AML-193 (cell line): ENCODE results near the gene DUSP16.
"Not testable (repeated sequence)": the region's sequence is repeated elsewhere in the genome, so short reads cannot be mapped to it uniquely, and the experiment has no call there.

Experiments used
- DNase-seq, 2 experiments: peaks; one replicate each; lab custom pipeline; 2025; lab: John Stamatoyannopoulos, UW

Gene DUSP16

GRCh38 chr12:12546314-12546772 lies 16.3 kb downstream of the DUSP16 start:
- DNase-seq, result no peak

GRCh38 chr12:12543959-12544358 lies 18.7 kb downstream of the DUSP16 start:
- DNase-seq, result no peak

DNA sequence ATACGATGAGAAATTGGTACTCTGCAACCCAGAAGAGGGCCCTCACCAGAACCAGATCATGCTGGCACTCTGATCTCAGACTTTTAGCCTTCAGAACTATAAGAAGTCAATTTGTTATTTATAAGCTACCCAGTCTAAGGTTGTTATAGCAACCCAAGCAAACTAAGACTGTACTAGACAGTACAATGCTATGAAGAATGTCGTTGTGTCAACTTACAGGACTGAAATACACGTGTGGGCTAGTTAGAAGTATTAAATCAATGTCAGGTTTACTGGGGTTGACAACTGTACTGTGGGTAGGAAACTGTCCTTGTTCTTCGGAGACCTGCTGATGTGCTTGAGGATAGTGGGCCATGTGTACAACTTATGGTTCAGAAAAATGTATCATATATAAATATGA lies 19.7 kb downstream of the DUSP16 start:
- DNase-seq, result no peak

DNA sequence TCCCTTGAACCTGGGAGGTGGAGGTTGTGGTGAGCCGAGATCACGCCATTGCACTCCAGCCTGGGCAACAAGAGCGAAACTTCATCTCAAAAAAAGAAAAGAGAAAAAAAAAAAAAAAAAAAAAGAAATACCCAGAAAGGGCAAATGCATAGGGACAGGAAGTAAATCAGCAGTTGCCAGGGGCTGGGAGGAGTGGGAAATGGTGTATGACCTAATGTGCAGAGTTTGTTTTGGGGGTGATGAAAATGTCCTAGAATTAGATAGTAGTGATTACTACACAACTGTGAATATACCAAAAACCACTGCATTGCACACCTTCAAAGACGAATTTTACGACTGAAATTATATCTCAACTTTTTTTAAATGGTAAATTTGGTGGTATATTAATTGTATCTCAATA lies 20.4 kb downstream of the DUSP16 start:
- DNase-seq, result no peak

- no peak for DNase-seq
These were observed 20.9 kb downstream of the DUSP16 start for GRCh38 chr12:12541782-12542181.

- DNase-seq, result no peak
These were observed 22.2 kb downstream of the DUSP16 start for GRCh38 chr12:12540261-12541013.

GRCh38 chr12:12539028-12539810 lies 23.4 kb downstream of the DUSP16 start:
- no peak for DNase-seq

DNA sequence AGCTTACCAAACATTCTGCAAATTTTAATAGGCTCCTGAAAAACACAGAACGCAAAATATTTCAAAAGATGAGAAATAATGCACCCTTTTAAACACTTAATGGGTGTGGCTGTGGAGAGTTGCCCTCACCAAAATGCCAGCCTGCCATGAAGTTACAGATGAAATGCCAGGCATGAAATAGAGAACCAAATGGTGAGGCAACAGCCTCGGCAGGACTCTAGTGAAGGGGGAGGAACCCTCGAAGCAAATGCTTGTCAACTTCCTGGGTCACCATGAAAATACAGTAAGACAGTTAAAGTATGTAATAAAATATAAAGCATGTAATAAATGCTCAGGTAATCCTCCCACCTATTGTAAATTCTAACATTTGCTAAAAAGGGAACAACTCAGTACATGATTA lies 24.1 kb downstream of the DUSP16 start:
- DNase-seq, result peak; percentile 55 to 57

- DNase-seq, result no peak
These were observed 25.2 kb downstream of the DUSP16 start for GRCh38 chr12:12537421-12537820.

DNA sequence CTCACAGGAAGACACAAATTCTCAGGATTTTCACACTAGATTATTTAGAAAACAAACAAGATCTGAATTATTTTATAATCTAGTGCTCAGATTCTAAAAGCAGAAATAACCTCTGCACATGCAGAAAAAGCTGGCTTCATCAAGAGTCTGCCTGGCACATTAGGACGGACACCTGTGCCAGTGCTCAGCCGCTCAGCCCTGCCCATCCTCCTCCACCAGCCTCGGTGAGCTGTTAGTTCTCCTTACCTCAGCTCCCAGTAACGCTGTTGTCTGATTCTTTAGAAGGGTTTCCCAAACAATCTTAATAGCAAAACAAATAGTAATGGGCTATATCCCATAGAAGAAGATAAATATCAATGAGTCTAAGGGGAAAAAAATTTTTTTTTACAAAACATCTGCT lies 27.7 kb downstream of the DUSP16 start:
- DNase-seq, result no peak

DNA sequence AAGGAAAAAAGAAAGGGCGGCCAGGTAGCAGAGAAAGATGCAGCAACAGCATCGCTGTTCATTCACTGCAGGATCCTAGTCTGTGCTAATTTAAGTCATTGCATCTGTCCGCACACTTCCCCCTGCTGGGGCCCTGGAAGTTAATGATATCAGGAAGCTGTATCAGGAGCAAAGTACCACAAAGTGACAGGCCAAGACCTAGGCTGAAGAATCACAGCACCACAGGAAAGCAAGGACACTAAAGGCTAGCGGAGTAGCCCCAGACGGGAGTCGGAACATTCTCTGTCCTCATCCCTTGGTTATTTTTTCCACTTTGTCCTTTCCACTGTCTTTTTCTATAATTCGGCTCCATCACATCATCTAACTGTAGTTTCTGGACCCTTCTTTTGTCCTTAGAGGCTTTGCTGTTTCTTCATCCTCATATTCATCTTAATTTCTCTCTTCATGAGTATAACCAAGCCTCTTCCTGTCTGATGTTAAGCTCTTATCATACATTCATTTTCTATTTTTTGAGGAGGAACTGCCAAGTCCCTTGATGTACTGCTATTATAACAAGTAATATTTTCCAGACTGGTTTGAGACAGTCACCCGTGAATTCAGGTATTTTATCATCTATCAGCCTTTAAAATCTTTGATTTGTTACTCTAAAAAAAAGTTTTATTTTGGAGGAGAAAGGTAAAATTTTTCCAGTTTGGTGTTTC lies 28.3 kb downstream of the DUSP16 start:
- DNase-seq, result no peak

GRCh38 chr12:12533238-12533829 lies 29.3 kb downstream of the DUSP16 start:
- DNase-seq, result no peak

GRCh38 chr12:12531194-12531593 lies 31.5 kb downstream of the DUSP16 start:
- no peak for DNase-seq

GRCh38 chr12:12529783-12530421 lies 32.8 kb downstream of the DUSP16 start:
- DNase-seq, result no peak

- no peak for DNase-seq
These were observed 34.0 kb downstream of the DUSP16 start for GRCh38 chr12:12528361-12529270.

GRCh38 chr12:12527820-12528296 lies 34.8 kb downstream of the DUSP16 start:
- no peak for DNase-seq

DNA sequence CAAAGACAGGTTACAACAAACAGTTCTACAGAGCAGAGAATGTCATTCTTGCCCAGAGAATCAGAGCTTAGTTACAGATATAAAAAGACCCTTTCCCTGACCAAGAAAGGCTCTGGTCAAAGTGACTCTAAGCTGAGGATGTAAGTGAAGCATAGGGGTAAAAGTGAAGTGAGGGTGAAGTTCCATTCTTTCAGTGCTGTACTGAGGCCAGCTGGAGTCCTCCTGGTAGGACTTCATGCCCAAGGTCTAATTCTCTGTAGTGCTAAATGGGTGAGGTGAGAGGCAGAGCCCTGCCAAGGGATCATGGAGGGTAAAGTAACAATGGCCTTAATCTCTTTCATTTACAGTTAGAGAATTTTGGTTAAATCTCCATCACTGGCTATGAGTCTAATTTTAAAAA lies 38.5 kb downstream of the DUSP16 start:
- no peak for DNase-seq

- no peak for DNase-seq
These were observed 39.4 kb downstream of the DUSP16 start for GRCh38 chr12:12523229-12523628.

DNA sequence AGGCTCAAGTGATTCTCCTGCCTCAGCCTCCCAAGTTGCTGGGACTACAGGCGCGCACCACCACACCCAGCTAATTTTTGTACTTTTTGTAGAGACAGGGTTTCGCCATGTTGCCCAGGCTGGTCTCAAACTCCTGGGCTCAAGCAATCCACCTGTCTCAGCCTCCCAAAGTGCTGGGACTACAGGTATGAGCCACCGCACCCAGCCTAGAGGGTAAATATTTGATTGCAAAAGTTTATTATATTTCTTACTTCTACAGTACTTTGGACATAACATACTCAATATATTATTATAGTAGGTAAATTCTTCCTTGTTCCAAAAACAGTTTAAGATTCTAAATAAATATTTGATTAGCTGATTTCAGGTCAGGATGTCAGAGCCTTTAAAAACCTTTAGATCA lies 40.0 kb downstream of the DUSP16 start:
- DNase-seq, result not testable (repeated sequence)

DNA sequence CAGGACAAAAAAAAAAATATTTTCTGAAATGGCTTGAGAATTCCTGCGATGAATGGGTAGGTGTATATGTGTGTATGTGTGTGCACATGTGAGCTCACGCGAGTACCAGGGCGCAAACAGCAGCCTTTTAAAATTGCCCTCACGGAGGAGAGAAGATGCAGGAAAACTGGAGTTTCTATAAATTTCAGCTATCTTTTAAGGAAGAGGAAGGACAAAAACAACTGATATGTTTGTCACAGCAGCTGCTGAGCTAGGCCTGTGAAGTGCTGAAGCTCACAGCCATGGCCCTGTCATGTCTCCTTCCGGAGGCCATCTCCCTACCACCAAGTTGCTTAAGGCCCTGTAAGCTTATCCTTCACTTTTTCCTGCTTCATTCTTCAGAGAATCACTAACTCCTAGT lies 40.8 kb downstream of the DUSP16 start:
- no peak for DNase-seq

DNA sequence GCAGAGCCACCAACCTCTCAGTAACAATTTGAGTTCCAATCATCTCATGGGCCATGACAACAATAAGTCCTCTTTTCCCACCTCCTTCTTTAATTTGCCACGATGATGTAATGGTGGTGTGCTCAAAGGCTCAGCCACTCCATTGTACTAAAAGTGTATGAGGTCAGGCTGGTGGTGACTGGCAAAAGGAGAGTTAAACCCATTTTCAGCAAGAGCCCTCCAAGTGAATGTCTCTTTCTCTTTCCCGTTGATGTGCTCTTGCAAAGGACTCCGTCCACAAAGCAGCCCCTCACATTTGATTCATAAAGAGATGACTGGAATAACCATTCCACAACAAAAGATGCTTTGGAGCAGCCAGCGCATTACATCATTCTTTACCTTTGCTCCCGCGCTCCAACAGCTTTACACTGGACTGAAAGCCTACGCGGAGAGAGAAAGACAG lies 41.6 kb downstream of the DUSP16 start:
- no peak for DNase-seq
